Lower leg skin (tissue), 4 donors: ENCODE results near the gene HS6ST2. TPM values are rescaled to one million over a fixed set of nuclear protein-coding genes. Genes with fewer than 3 reads are reported as not detected.

Experiments used
- DNase-seq, 2 donors: peaks; one replicate each; pipeline ENCODE4 v3.0.0-alpha.2; 2019; ENCODE audit warnings: low spot score in 2 of 2
- H3K4me3 ChIP-seq: fragments of 200-600 bp; sonication (generic); 2 replicates; pipeline ENCODE4 v1.5.1; 2017; ENCODE audit warnings: mild to moderate bottlenecking, low read depth; ENCODE audit not compliant: poor library complexity, severe bottlenecking
- CTCF ChIP-seq, 3 donors: fragments of 450-650 bp; IDR thresholded peaks; one replicate each; pipeline ENCODE4 v1.5.1; 2016; ENCODE audit warnings: antibody characterized with exemption in 3 of 3, mild to moderate bottlenecking in 3 of 3, moderate library complexity in 2 of 3
- POLR2A ChIP-seq, 2 donors: fragments of 450-650 bp; IDR thresholded peaks; one replicate each; pipeline ENCODE4 v1.6.1; 2016 to 2017; ENCODE audit warnings: antibody characterized with exemption in 2 of 2, mild to moderate bottlenecking in 1 of 2, moderate library complexity in 1 of 2
- WGBS, 2 donors: methylation state at CpG; one replicate each; pipeline ENCODE4 v1.1.5; 2018; 5-methylcytosine and 5-hydroxymethylcytosine counted together
- intact Hi-C: fragments of 100-400 bp; cut with DNase I; formaldehyde crosslinking; loops from one replicate; pipeline ENCODE4 v1.15.0; 2023; ENCODE audit warnings: low total_unique reads
- total RNA-seq, 4 donors: library from RNA; depleted of rRNA; stranded (reverse); fragments of >200 nt; gene quantifications; one replicate each; pipeline ENCODE4 v1.1.0, GENCODE V29; 2016

HS6ST2 gene
- total RNA-seq, 4 donors from 2014 or later: 0.17 to 0.29 TPM; not detected in 2

DNA sequence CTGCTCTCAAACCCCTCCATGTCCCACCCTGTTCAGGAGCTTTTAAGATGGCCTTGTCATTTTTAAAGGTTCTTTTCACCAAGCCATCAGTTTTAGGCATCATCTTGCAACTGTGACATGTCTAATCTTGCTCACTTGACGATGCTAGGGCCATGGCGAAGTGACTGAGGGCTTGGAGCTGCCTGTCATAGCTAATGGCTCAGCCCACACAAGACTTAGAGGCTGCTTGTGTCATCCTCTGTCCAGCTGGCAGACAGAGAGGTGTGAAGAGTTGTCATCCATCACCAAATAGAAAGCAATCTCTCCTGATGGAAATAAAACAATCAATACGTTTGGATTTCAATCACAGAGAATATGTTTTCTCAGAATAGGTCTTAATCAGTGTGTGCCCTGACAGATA, 194.9 kb downstream of the HS6ST2 start:
- 50 to 51% methylated on average over 3 of the region's 3 CpGs for WGBS, 2 donors
- TF ChIP-seq CTCF (IDR thresholded peaks at IDR 0.05): no peak
- no peak overlapping the region for H3K4me3 ChIP-seq
- no peak for DNase-seq
- intact Hi-C loops: no loop called here

- intact Hi-C loops: no loop called here
- no peak for DNase-seq
- TF ChIP-seq POLR2A (IDR thresholded peaks at IDR 0.05) (no peak), CTCF (IDR thresholded peaks at IDR 0.05) (no peak)
- 33 to 48% methylated on average over 4 of the region's 4 CpGs for WGBS, 2 donors
- no peak overlapping the region for H3K4me3 ChIP-seq
These were observed 199.7 kb downstream of the HS6ST2 start for GRCh38 chrX:132758759-132759158.

- intact Hi-C loops: no loop called here
- no peak for TF ChIP-seq POLR2A (IDR thresholded peaks at IDR 0.05)
- TF ChIP-seq CTCF (IDR thresholded peaks at IDR 0.05): no peak
- WGBS, 2 donors: 44 to 46% methylated on average over 3 of the region's 3 CpGs
- DNase-seq: no peak
- no peak overlapping the region for H3K4me3 ChIP-seq
These were observed 201.3 kb downstream of the HS6ST2 start for GRCh38 chrX:132757066-132757623.

- no peak for TF ChIP-seq CTCF (IDR thresholded peaks at IDR 0.05)
- no peak for TF ChIP-seq POLR2A (IDR thresholded peaks at IDR 0.05)
- no peak overlapping the region for H3K4me3 ChIP-seq
- DNase-seq: no peak
- intact Hi-C loops: no loop called here
- 69 to 78% methylated on average over 4 of the region's 4 CpGs for WGBS, 2 donors
These were observed 202.0 kb downstream of the HS6ST2 start for GRCh38 chrX:132756439-132756838.

- H3K4me3 ChIP-seq: no peak overlapping the region
- DNase-seq: no peak
- TF ChIP-seq POLR2A (IDR thresholded peaks at IDR 0.05) (no peak), CTCF (IDR thresholded peaks at IDR 0.05) (no peak)
- intact Hi-C loops: no loop called here
- 37 to 58% methylated on average over 3 of the region's 3 CpGs for WGBS, 2 donors
These were observed 207.3 kb downstream of the HS6ST2 start for GRCh38 chrX:132751063-132751690.
